ENCODE data around the gene GPN1.

- TF ChIP-seq ELF4 (IDR thresholded peaks at IDR 0.05), result no peak
- TF ChIP-seq FOXK2 (IDR thresholded peaks at IDR 0.05), result no peak
- no peak for TF ChIP-seq FOXA1 (IDR thresholded peaks at IDR 0.05)
- TF ChIP-seq BHLHE40 (IDR thresholded peaks at IDR 0.05; ENCODE audit: borderline replicate concordance), result no peak
- no peak for TF ChIP-seq FOXM1 (IDR thresholded peaks at IDR 0.05; ENCODE audit: borderline replicate concordance)
- no peak for TF ChIP-seq CTBP1 (IDR thresholded peaks at IDR 0.05; ENCODE audit: borderline replicate concordance)
- TF ChIP-seq PKNOX1 (IDR thresholded peaks at IDR 0.05), result no peak
- TF ChIP-seq SUZ12 (IDR thresholded peaks at IDR 0.05), result no peak
- no peak for TF ChIP-seq LEF1 (IDR thresholded peaks at IDR 0.05; ENCODE audit: borderline replicate concordance)
- TF ChIP-seq TARDBP (IDR thresholded peaks at IDR 0.05), result no peak
Measured at GRCh38 chr2:27622921-27623384, 5.9 kb upstream of the GPN1 start.
